Esophagus muscularis mucosa (tissue), 4 donors: ENCODE results near the gene OR2T5. TPM values are rescaled to one million over a fixed set of nuclear protein-coding genes. Genes with fewer than 3 reads are reported as not detected.
"Not testable (repeated sequence)": the region's sequence is repeated elsewhere in the genome, so short reads cannot be mapped to it uniquely, and the experiment has no call there.

Experiments used
- DNase-seq: peaks from one replicate; pipeline ENCODE4 v3.0.0-alpha.2; 2017; ENCODE audit errors: extremely low spot score
- H3K27ac ChIP-seq, 4 donors: fragments of 200-600 bp; sonication (generic); replicated peaks in 1 of 4; 1 replicate in 3 of 4; 2 replicates in 1 of 4; pipeline ENCODE4 v1.5.1; 2016 to 2019; ENCODE audit warnings: mild to moderate bottlenecking in 1 of 4
- H3K27me3 ChIP-seq, 4 donors: fragments of 200-600 bp; sonication (generic); one replicate each; pipeline versions ENCODE4 v1.5.1 to v1.6.0; 2016 to 2019
- H3K36me3 ChIP-seq, 4 donors: fragments of 200-600 bp; sonication (generic); one replicate each; pipeline ENCODE4 v1.5.1; 2016 to 2019
- H3K4me1 ChIP-seq, 4 donors: fragments of 200-600 bp; sonication (generic); one replicate each; pipeline ENCODE4 v1.5.1; 2016 to 2019
- H3K4me3 ChIP-seq, 4 donors: fragments of 200-600 bp; sonication (generic); 1 replicate in 2 of 4; 2 replicates in 2 of 4; pipeline ENCODE4 v1.5.1; 2016 to 2019; ENCODE audit warnings: mild to moderate bottlenecking in 4 of 4, moderate library complexity in 1 of 4
- H3K9me3 ChIP-seq, 4 donors: fragments of 200-600 bp; sonication (generic); 1 replicate in 3 of 4; 2 replicates in 1 of 4; pipeline ENCODE4 v1.5.1; 2016 to 2019
- CTCF ChIP-seq, 3 experiments: fragments of 200-600 bp in 2 of 3; fragments of 450-650 bp in 1 of 3; sonication (generic) in 2 of 3; IDR thresholded peaks; one replicate each; pipeline ENCODE4 v1.5.1; 2017 to 2019; ENCODE audit warnings: antibody characterized with exemption in 3 of 3, mild to moderate bottlenecking in 2 of 3, moderate library complexity in 1 of 3
- EP300 ChIP-seq: sonication (generic); formaldehyde crosslinking; IDR thresholded peaks from one replicate; pipeline ENCODE4 v1.6.1; 2017; ENCODE audit warnings: antibody characterized with exemption
- POLR2A ChIP-seq: fragments of 450-650 bp; IDR thresholded peaks from one replicate; pipeline ENCODE4 v1.6.1; 2017; ENCODE audit warnings: antibody characterized with exemption, moderate library complexity, mild to moderate bottlenecking, low read depth
- POLR2AphosphoS5 ChIP-seq, 2 donors: sonication (generic); formaldehyde crosslinking; IDR thresholded peaks; one replicate each; pipeline ENCODE4 v1.6.1; 2017; ENCODE audit warnings: antibody characterized with exemption in 2 of 2
- WGBS: methylation state at CpG from one replicate; pipeline ENCODE4 v1.1.5; 2018; 5-methylcytosine and 5-hydroxymethylcytosine counted together
- intact Hi-C: fragments of 100-400 bp; cut with DNase I; formaldehyde crosslinking; loops from one replicate; pipeline ENCODE4 v1.15.1; 2023
- total RNA-seq, 4 donors: library from RNA; depleted of rRNA; stranded (reverse); fragments of >200 nt; gene quantifications; one replicate each; pipeline versions ENCODE4 v1.1.0 to v1.2.1, GENCODE V29; 2016

OR2T5 gene
- total RNA-seq, 4 donors from 2014 or later: not detected

GRCh38 chr1:248459117-248459516 lies 29.3 kb upstream of the OR2T5 start:
- intact Hi-C loops, H3K9me3 ChIP-seq, H3K27ac ChIP-seq, H3K36me3 ChIP-seq, DNase-seq, H3K27me3 ChIP-seq, H3K4me1 ChIP-seq, H3K4me3 ChIP-seq: not testable (repeated sequence)
- 67% methylated on average over 7 of the region's 7 CpGs for WGBS

DNA sequence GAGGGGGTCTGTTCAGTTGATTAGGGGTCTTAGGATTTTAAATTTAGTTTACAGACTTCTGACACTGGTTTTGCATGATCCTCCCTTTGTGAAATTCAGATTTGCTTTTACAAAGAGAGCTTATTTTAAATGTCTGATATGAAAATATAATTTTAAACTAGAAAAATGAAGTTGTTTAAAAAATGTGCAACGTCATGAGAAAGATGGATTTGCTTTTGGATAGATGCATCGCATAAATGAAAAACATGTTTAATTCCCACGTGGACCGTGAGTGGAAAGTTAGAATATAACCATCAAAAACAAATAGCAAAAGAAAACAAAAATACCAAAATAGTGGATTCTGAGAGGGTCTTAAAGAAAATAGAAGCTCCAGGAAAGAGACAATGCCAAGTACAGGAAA lies 17.2 kb upstream of the OR2T5 start:
- Histone ChIP-seq H3K4me3 (no peak overlapping the region), H3K27ac (no peak overlapping the region), H3K4me1 (no peaks in the 10 kb centered on the region), H3K9me3 (no peaks in the 10 kb centered on the region), H3K27me3 (no peaks in the 10 kb centered on the region), H3K36me3 (no peaks in the 10 kb centered on the region)
- WGBS: 86% methylated on average over 4 of the region's 4 CpGs
- DNase-seq: no peak
- TF ChIP-seq POLR2A (no peak), EP300 (no peak), POLR2AphosphoS5 (IDR thresholded peaks at IDR 0.05) (no peak), CTCF (IDR thresholded peaks at IDR 0.05) (no peak)
- intact Hi-C loops: no loop called here

DNA sequence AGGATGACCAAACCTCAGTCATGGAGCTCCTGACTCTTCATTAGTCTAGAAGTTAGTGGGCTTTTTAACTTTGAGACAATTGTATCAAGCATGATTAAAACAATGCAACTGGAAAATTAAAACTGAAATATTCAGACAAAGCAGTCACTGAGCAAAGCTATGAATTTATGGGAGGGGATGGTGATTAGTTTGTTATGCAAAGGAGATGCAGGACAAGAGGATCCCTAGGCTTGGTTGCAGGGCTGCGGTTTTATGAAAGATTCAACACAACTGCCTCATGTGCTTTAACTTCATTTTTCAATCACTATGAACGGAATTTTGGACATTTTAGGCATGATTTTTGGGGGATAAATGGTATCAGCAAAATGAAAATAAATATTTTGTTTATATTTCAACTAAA lies 16.3 kb upstream of the OR2T5 start:
- DNase-seq, H3K9me3 ChIP-seq, H3K27me3 ChIP-seq, H3K4me1 ChIP-seq, H3K36me3 ChIP-seq, H3K4me3 ChIP-seq, H3K27ac ChIP-seq, intact Hi-C loops: not testable (repeated sequence)
- 49% methylated on average over 2 of the region's 2 CpGs for WGBS

DNA sequence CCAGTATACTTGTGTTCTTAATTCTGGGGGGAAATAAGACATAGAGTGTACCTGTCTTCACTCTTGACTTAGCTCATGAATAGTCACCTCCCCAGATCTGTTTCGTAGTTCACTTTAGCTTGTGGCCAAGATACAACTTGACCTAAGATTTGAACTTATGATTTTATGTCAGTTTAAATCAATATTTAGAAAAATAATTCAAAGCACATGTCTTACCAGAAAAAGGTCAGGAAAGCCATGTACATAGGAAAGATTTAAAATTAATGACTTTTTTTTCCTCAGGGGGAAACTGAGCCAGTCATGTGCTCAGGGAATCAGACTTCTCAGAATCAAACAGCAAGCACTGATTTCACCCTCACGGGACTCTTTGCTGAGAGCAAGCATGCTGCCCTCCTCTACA lies 15.3 kb upstream of the OR2T5 start, which contains the start of gene OR2T3:
Gene OR2T3, plus strand, starts transcription at position 301 of the 400 bp plus-strand sequence. Its CDS starts 0 bp downstream, at position 301.
- H3K4me1 ChIP-seq, intact Hi-C loops, H3K27ac ChIP-seq, H3K36me3 ChIP-seq, DNase-seq, H3K27me3 ChIP-seq, H3K9me3 ChIP-seq, H3K4me3 ChIP-seq: not testable (repeated sequence)
- WGBS: 77% methylated on average over 1 of the region's 2 CpGs

GRCh38 chr1:248475660-248476059 lies 12.7 kb upstream of the OR2T5 start:
- no CpG with 5 or more reads among the region's 1 CpG for WGBS
- H3K27ac ChIP-seq, H3K9me3 ChIP-seq, H3K4me1 ChIP-seq, H3K4me3 ChIP-seq, H3K36me3 ChIP-seq, H3K27me3 ChIP-seq, intact Hi-C loops, DNase-seq: not testable (repeated sequence)

- WGBS: 71% methylated on average over 12 of the region's 13 CpGs
- H3K4me1 ChIP-seq, H3K4me3 ChIP-seq, intact Hi-C loops, DNase-seq, H3K9me3 ChIP-seq, H3K27ac ChIP-seq, H3K27me3 ChIP-seq, H3K36me3 ChIP-seq: not testable (repeated sequence)
Measured at GRCh38 chr1:248481686-248482579, 6.5 kb upstream of the OR2T5 start.

DNA sequence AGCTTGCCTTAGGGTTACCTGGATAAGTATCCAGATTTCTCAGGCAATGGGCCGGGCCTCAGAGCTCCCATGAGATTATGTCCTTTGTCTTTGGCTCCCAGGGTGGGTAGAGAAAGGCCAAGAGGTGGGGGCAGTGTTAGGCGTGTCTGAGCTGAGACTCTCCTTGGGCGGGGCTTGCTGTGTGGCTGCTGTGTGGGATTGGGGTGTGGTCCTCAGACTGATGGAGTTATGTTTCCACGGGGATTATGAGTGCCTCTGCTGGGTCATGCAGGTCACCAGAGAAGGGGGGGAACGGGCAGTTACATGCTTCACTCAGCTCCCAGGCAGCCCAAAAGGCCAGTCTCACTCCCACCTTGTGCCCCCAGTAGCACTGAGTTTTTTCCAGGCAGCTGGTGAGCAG lies 8.3 kb downstream of the OR2T5 start:
- WGBS: no CpG with 5 or more reads among the region's 5 CpGs

DNA sequence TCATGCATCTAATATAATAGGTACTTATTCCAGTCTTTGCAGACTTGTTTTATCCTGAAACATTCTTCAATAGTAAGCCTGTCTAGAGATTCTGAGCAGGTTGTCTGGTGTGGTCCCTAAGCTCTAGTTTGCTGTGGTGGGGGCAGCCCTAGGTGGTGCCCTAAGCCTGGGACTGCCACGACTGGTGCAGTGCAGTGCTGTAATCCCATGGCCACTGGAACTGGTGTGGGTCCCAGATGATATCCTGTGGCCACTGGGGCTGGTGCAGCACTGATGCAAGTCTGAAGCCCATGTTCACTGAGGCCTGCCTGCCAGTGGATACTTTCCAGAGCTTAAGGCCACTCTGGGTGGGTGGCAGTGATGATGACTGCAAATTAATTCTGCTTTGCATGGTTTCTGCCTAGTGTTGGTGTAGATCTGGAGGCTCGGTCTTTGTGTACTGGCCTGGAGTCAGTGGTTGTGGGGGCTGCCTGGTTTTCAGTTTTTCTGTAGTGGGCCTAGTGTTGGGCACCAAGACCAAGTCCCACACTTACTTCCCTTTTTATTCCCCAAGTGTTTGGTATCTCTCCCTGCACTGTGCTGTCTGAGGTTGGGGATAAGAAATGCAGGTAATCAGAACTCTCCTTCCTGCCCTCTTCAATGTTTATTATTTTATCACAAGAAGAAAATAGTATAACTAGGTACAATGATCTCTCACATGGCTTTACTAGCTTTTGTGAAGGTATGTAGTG lies 12.1 kb downstream of the OR2T5 start:
- WGBS: 83% methylated on average over 1 of the region's 2 CpGs
- intact Hi-C loops, H3K9me3 ChIP-seq: not testable (repeated sequence)

More for the DNA sequence above, 8.3 kb downstream of the OR2T5 start:
- H3K9me3 ChIP-seq, H3K27me3 ChIP-seq, H3K27ac ChIP-seq, H3K4me3 ChIP-seq, H3K36me3 ChIP-seq, H3K4me1 ChIP-seq, intact Hi-C loops, DNase-seq: not testable (repeated sequence)

DNA sequence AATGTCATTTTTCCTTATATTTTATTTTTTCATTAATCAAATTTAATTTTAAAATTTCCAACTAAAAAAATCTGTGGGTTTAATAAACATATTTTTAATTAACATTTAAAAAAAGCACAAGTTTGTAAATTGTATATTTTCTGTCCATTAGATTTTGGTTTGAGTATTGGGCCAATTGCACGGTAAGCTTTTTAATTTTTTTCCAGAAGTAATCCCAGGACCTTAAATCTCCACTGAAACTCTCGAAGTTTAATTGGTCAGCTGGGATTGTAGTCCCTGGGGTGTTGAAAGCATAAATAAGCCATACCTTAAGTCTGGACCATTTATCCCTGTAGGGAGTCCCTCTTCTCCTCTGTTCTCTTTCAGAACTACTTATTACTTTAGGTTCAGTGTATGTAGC lies 19.4 kb downstream of the OR2T5 start, which contains the start of gene OR2G6:
Gene OR2G6, plus strand, starts transcription at position 301 of the 400 bp plus-strand sequence. CDS start 13,574 bp downstream, outside the sequence.
- not testable (repeated sequence) for H3K9me3 ChIP-seq

More for the DNA sequence above, 12.1 kb downstream of the OR2T5 start:
- H3K36me3 ChIP-seq, H3K4me1 ChIP-seq, H3K4me3 ChIP-seq, DNase-seq, H3K27me3 ChIP-seq, H3K27ac ChIP-seq: not testable (repeated sequence)

GRCh38 chr1:248510217-248510616 lies 21.8 kb downstream of the OR2T5 start:
- H3K4me1 ChIP-seq, H3K36me3 ChIP-seq, H3K27me3 ChIP-seq, H3K9me3 ChIP-seq, H3K4me3 ChIP-seq, intact Hi-C loops, H3K27ac ChIP-seq, DNase-seq: not testable (repeated sequence)

More for the DNA sequence above, 19.4 kb downstream of the OR2T5 start, which contains the start of gene OR2G6:
- H3K36me3 ChIP-seq, DNase-seq, H3K27ac ChIP-seq, H3K4me1 ChIP-seq, intact Hi-C loops, H3K4me3 ChIP-seq, H3K27me3 ChIP-seq: not testable (repeated sequence)
- WGBS: no CpG with 5 or more reads among the region's 2 CpGs
